ENCODE measurements around the gene RANBP17. TPM values are rescaled to one million over a fixed set of nuclear protein-coding genes. Genes with fewer than 3 reads are reported as not detected.
"Not testable (repeated sequence)": the region's sequence is repeated elsewhere in the genome, so short reads cannot be mapped to it uniquely, and the experiment has no call there.

Gene RANBP17
- total RNA-seq, 1 experiment from 2014 or later = 19.0 TPM

GRCh38 chr5:170917113-170917512, 55.3 kb downstream of the RANBP17 start:
- POLR2A ChIA-PET = interaction anchor here (0.7 kb wide), 1 partner anchor 153 kb away, joined by 3 read pairs; no protein-coding TSS in a partner anchor
- H3K27ac Mint-ChIP-seq (ENCODE audit: low read depth, unreplicated experiment) = no peak overlapping the region
- no peaks in the 10 kb centered on the region for H3K9me3 Mint-ChIP-seq (ENCODE audit: unreplicated experiment)
- peak; percentile 36 for TF ChIP-seq CTCF (IDR thresholded peaks at IDR 0.05; ENCODE audit: unreplicated experiment)
- no peak overlapping the region for H3K4me3 Mint-ChIP-seq (ENCODE audit: unreplicated experiment)
- no TSS peak for BruUV-seq (replicated peaks)
- DNase-seq (ENCODE audit: unreplicated experiment) = peak; percentile 22
- CTCF ChIA-PET = interaction anchor here (0.6 to 2.2 kb wide), 10 partner anchors 8 to 1694 kb away, joined by 3 to 13 read pairs (median 3); no protein-coding TSS in a partner anchor
- intact Hi-C loops (cut with micrococcal nuclease) = loop anchor here (1.0 to 5.0 kb wide), 3 partner anchors 108 to 420 kb away; no protein-coding TSS in a partner anchor
- no peaks in the 10 kb centered on the region for H3K4me1 Mint-ChIP-seq (ENCODE audit: insufficient read depth, unreplicated experiment)
- H3K36me3 Mint-ChIP-seq (ENCODE audit: insufficient read depth, unreplicated experiment) = peaks cover 23% of the 10 kb centered on the region
- H3K27me3 Mint-ChIP-seq (ENCODE audit: insufficient read depth, unreplicated experiment) = no peaks in the 10 kb centered on the region

GRCh38 chr5:170920196-170920595, 58.4 kb downstream of the RANBP17 start:
- intact Hi-C loops (cut with micrococcal nuclease) = no loop called here
- Mint-ChIP-seq H3K36me3 (ENCODE audit: insufficient read depth, unreplicated experiment) (peaks cover 27% of the 10 kb centered on the region), H3K27me3 (ENCODE audit: insufficient read depth, unreplicated experiment) (no peaks in the 10 kb centered on the region)

GRCh38 chr5:170922331-170922730, 60.5 kb downstream of the RANBP17 start:
- H3K27ac Mint-ChIP-seq (ENCODE audit: low read depth, unreplicated experiment); H3K4me1 Mint-ChIP-seq (ENCODE audit: insufficient read depth, unreplicated experiment); POLR2A ChIA-PET; BruUV-seq (replicated peaks); H3K4me3 Mint-ChIP-seq (ENCODE audit: unreplicated experiment); H3K27me3 Mint-ChIP-seq (ENCODE audit: insufficient read depth, unreplicated experiment); intact Hi-C loops (cut with micrococcal nuclease); H3K9me3 Mint-ChIP-seq (ENCODE audit: unreplicated experiment); DNase-seq (ENCODE audit: unreplicated experiment): not testable (repeated sequence)
- CTCF ChIA-PET = interaction anchor here (0.6 to 1.8 kb wide), 4 partner anchors 10 to 112 kb away, joined by 3 to 4 read pairs (median 4); no protein-coding TSS in a partner anchor
- peaks cover 27% of the 10 kb centered on the region for H3K36me3 Mint-ChIP-seq (ENCODE audit: insufficient read depth, unreplicated experiment)

More at GRCh38 chr5:170920196-170920595, 58.4 kb downstream of the RANBP17 start:
- no TSS peak for BruUV-seq (replicated peaks)
- TF ChIP-seq CTCF (IDR thresholded peaks at IDR 0.05; ENCODE audit: unreplicated experiment) = no peak
- Mint-ChIP-seq H3K4me3 (ENCODE audit: unreplicated experiment) (no peak overlapping the region), H3K4me1 (ENCODE audit: insufficient read depth, unreplicated experiment) (no peaks in the 10 kb centered on the region), H3K27ac (ENCODE audit: low read depth, unreplicated experiment) (no peak overlapping the region), H3K9me3 (ENCODE audit: unreplicated experiment) (no peaks in the 10 kb centered on the region)
- no peak for DNase-seq (ENCODE audit: unreplicated experiment)
- POLR2A ChIA-PET = interaction anchor here (0.6 kb wide), 1 partner anchor 1456 kb away, joined by 3 read pairs; no protein-coding TSS in a partner anchor
- CTCF ChIA-PET = interaction anchor here (0.5 to 1.2 kb wide), 3 partner anchors 81 to 232 kb away, joined by 3 to 4 read pairs (median 3); no protein-coding TSS in a partner anchor

GRCh38 chr5:170923910-170924620, 62.2 kb downstream of the RANBP17 start:
- CTCF ChIA-PET = no interaction called here
- peak; percentile 82 for DNase-seq (ENCODE audit: unreplicated experiment)
- H3K4me3 Mint-ChIP-seq (ENCODE audit: unreplicated experiment) = no peak overlapping the region
- TF ChIP-seq CTCF (IDR thresholded peaks at IDR 0.05; ENCODE audit: unreplicated experiment) = no peak
- intact Hi-C loops (cut with micrococcal nuclease) = no loop called here
- H3K4me1 Mint-ChIP-seq (ENCODE audit: insufficient read depth, unreplicated experiment) = no peaks in the 10 kb centered on the region
- H3K9me3 Mint-ChIP-seq (ENCODE audit: unreplicated experiment) = no peaks in the 10 kb centered on the region
- POLR2A ChIA-PET = no interaction called here
- H3K27me3 Mint-ChIP-seq (ENCODE audit: insufficient read depth, unreplicated experiment) = no peaks in the 10 kb centered on the region
- no peak overlapping the region for H3K27ac Mint-ChIP-seq (ENCODE audit: low read depth, unreplicated experiment)
- no TSS peak for BruUV-seq (replicated peaks)
- peaks cover 33% of the 10 kb centered on the region for H3K36me3 Mint-ChIP-seq (ENCODE audit: insufficient read depth, unreplicated experiment)

GRCh38 chr5:170935534-170936218, 73.9 kb downstream of the RANBP17 start:
- H3K4me1 Mint-ChIP-seq (ENCODE audit: insufficient read depth, unreplicated experiment); intact Hi-C loops (cut with micrococcal nuclease); H3K36me3 Mint-ChIP-seq (ENCODE audit: insufficient read depth, unreplicated experiment); DNase-seq (ENCODE audit: unreplicated experiment); BruUV-seq (replicated peaks); H3K27ac Mint-ChIP-seq (ENCODE audit: low read depth, unreplicated experiment); POLR2A ChIA-PET; H3K4me3 Mint-ChIP-seq (ENCODE audit: unreplicated experiment); H3K27me3 Mint-ChIP-seq (ENCODE audit: insufficient read depth, unreplicated experiment): not testable (repeated sequence)
- CTCF ChIA-PET = interaction anchor here (0.9 kb wide), 1 partner anchor 272 kb away, joined by 3 read pairs; no protein-coding TSS in a partner anchor
- H3K9me3 Mint-ChIP-seq (ENCODE audit: unreplicated experiment) = peaks cover 23% of the 10 kb centered on the region
